Stimulated activated naive CD8-positive, alpha-beta T cell treated with anti-CD3 and anti-CD28 coated beads, Interleukin-15, Interleukin-2, amounts not matched to agents 100 U/mL and 50 U/mL, for 24 hours (primary cell): ENCODE results near the gene C1QTNF12.

Experiments
- ATAC-seq: fragments of 150-1000 bp; cut with Tn5 transposase; one replicate; pipeline ENCODE4 v1.10.0; 2021
- DNase-seq: peaks from one replicate; pipeline ENCODE4 v3.0.0; 2021

The C1QTNF12 gene

GRCh38 chr1:1246577-1247340, at the start of gene C1QTNF12:
C1QTNF12 (minus strand) TSS chr1:1246722; CDS start chr1:1246690, 32 bp downstream.
- ATAC-seq, result no peak
- no peak for DNase-seq

- ATAC-seq (no peak), DNase-seq (no peak)
These were observed 48.8 kb upstream of the C1QTNF12 start for GRCh38 chr1:1295154-1295923.

- no peak for DNase-seq
- ATAC-seq, result no peak
These were observed 47.8 kb upstream of the C1QTNF12 start for GRCh38 chr1:1294250-1294890.

- ATAC-seq (peak; percentile 15), DNase-seq (no peak)
These were observed 47.0 kb upstream of the C1QTNF12 start for GRCh38 chr1:1293263-1294249.

- DNase-seq (no peak), ATAC-seq (no peak)
These were observed 46.3 kb upstream of the C1QTNF12 start for GRCh38 chr1:1292851-1293250.

- no peak for DNase-seq
These were observed 45.9 kb upstream of the C1QTNF12 start for GRCh38 chr1:1292442-1292779.

GRCh38 chr1:1291548-1292441, 45.3 kb upstream of the C1QTNF12 start:
- DNase-seq, result peak; percentile 63
- ATAC-seq, result peak; percentile 35

More at GRCh38 chr1:1292442-1292779, 45.9 kb upstream of the C1QTNF12 start:
- no peak for ATAC-seq

- no peak for ATAC-seq
- DNase-seq, result no peak
These were observed 44.6 kb upstream of the C1QTNF12 start for GRCh38 chr1:1291023-1291528.

- peak; percentile 44 for ATAC-seq
- peak; percentile 75 for DNase-seq
These were observed 43.8 kb upstream of the C1QTNF12 start for GRCh38 chr1:1290238-1290731.

GRCh38 chr1:1287288-1288110, 41.0 kb upstream of the C1QTNF12 start:
- ATAC-seq, result no peak

GRCh38 chr1:1286313-1287261, 40.1 kb upstream of the C1QTNF12 start:
- no peak for DNase-seq
- no peak for ATAC-seq

More at GRCh38 chr1:1287288-1288110, 41.0 kb upstream of the C1QTNF12 start:
- DNase-seq, result no peak

GRCh38 chr1:1285611-1286311, 39.2 kb upstream of the C1QTNF12 start:
- DNase-seq (no peak), ATAC-seq (no peak)

GRCh38 chr1:1285102-1285571, 38.6 kb upstream of the C1QTNF12 start:
- ATAC-seq (no peak), DNase-seq (no peak)

- no peak for DNase-seq
- ATAC-seq, result no peak
These were observed 37.9 kb upstream of the C1QTNF12 start for GRCh38 chr1:1284221-1285101.

- no peak for DNase-seq
- no peak for ATAC-seq
These were observed 37.3 kb upstream of the C1QTNF12 start for GRCh38 chr1:1283821-1284220.

GRCh38 chr1:1282998-1283397, 36.5 kb upstream of the C1QTNF12 start:
- ATAC-seq (peak; percentile 11), DNase-seq (peak; percentile 35)
